Activated CD8-positive, alpha-beta memory T cell treated with anti-CD3 and anti-CD28 coated beads for 1 hour (primary cell): ENCODE measurements around the gene NOP53.
"Not testable (repeated sequence)": the region's sequence is repeated elsewhere in the genome, so short reads cannot be mapped to it uniquely, and the experiment has no call there.

Source experiments
- DNase-seq, 2 donors: peaks; one replicate each; pipeline ENCODE4 v3.0.0-alpha.2; 2020; ENCODE audit warnings: low read depth in 1 of 2; ENCODE audit errors: extremely low read depth in 1 of 2

Gene NOP53

DNA sequence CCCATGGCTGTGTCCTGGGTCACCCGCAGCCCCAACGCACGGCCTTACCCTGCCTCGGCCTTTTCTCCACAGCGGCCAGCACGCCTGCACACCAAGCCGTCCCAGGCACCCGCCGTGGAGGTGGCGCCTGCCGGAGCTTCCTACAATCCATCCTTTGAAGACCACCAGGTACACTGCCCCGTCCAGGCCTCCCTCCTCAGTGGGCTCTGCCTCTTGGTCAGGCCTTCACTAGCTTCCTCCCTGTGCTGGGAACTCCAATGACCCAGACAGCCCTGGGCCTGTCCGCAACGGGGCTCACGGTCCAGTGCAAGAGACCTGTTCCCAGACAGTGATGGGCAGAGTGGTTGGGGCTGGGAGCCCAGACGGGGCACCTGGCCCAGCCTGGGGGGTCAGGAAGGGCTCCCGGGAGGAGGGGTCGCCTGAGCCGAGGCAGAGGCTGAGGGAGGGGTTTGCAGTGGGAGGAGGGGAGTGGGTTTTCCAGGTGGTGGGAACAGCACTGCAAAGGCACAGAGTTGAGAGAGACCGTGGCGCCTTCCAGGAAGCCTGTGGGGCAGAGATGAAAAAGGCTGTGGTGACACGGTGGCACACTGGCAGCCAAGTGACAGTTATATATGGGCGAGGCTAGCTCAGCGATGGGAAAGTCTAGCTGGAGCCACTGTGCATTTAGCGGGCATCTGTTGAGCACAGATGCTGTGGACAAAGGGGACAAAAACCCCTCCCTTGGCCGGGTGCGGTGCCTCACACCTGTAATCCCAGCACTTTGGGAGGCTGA lies 7.3 kb downstream of the NOP53 start:
- no peak for DNase-seq

- DNase-seq: no peak
These were observed 9.1 kb downstream of the NOP53 start for GRCh38 chr19:47754206-47755064.

DNA sequence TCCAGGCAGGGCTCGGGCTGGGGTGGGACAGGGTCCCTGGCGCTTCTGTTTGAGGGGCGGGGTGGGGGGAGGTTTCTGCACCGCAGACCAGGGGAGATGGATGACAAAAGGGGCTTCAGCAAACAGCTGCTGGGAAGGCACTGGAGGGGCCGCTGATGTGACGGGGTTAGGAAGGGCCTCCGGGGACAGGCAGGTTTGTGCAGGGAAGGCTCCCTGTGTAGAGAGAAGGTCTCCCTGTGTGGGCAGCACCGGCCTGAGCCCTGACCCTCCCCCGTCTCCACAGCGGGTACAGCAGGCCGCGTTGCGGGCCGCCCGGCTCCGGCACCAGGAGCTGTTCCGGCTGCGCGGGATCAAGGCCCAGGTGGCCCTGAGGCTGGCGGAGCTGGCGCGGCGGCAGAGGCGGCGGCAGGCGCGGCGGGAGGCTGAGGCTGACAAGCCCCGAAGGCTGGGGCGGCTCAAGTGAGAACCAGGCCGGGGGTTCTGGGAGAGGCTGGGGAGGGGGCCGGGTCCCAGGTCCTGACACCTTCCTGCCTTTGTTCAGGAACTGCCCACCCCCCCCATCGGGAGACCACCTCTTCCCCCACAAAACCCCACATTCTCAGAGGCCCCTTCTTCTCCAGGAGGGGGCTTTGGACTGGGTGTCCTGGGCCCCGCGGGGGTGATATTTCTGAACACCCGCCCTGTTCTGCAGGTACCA lies 9.9 kb downstream of the NOP53 start:
- no peak for DNase-seq

DNA sequence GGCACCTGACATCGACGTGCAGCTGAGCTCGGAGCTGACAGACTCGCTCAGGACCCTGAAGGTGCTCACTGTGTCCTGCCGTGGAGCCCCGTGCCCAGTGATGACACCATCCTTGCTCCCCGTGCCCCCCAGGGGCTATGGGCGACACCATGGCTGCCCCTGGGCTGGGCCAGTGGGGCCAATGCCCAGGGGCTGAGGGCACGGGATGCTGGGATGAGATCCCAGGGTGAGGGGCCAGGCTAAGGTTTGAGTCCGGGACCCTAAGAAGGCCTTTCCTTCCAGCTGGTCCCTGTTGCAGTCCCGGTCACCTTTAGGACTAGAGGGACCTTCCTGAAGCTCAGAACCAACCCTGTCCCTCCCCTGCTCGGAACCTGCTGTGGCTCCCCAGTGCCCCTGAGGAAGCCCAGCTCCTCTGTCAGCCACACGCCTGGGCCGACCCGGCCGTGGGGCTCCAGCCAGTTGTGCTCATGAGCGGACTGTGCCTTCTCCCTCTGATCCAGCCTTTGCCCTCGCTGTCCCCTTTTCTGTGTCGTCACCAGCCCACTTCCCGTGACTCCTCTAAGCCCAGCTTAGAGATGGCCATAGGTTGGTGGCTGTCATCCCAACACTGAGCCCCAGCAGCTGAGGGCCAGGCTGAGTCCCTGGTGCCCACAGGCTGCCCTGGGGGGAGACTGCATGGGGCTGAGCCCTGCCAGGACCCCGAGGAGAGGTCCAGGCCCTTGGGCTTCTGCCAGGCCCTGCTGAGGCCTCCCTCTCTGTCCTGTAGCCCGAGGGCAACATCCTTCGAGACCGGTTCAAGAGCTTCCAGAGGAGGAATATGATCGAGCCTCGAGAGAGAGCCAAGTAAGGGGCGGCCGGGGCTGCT lies 10.6 kb downstream of the NOP53 start:
- DNase-seq: no peak

DNA sequence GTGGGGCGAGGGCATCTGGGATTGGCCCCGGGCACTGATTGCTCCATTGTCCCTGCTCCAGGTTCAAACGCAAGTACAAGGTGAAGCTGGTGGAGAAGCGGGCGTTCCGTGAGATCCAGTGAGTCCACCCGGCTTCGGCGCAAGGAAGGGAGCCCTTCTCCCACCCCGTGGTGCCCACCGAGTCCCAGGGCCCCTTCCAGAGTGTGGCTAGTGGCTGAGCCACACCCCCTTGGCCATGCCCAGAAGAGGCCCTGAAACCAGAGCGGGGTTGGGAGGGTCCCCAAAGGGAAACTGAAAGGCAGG lies 11.2 kb downstream of the NOP53 start:
- no peak for DNase-seq

- DNase-seq: no peak
These were observed 11.7 kb downstream of the NOP53 start for GRCh38 chr19:47756953-47757608.

GRCh38 chr19:47757617-47758442 lies 12.5 kb downstream of the NOP53 start:
- no peak for DNase-seq

- no peak for DNase-seq
These were observed 13.1 kb downstream of the NOP53 start for GRCh38 chr19:47758443-47758804.

- DNase-seq: no peak
These were observed 15.3 kb downstream of the NOP53 start for GRCh38 chr19:47760632-47760999.

DNA sequence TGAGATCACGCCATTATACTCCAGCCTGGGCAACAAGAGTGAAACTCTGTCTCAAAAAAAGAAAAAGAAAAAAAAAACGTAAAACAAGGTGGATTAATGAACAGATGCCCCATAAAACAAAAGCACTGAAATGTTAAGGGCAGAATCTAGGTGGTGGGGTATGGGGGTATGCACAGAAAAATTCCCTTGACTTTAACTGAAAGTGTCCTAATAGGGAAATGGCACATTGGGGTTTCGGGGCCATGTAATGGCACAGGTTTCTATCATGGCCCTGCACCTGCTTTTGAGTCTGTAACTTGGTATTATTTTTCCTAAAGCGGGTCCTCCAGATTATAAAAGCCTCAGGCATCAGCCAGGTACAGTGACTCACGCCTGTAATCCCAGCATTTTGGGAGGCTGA lies 16.2 kb downstream of the NOP53 start:
- DNase-seq: no peak

DNA sequence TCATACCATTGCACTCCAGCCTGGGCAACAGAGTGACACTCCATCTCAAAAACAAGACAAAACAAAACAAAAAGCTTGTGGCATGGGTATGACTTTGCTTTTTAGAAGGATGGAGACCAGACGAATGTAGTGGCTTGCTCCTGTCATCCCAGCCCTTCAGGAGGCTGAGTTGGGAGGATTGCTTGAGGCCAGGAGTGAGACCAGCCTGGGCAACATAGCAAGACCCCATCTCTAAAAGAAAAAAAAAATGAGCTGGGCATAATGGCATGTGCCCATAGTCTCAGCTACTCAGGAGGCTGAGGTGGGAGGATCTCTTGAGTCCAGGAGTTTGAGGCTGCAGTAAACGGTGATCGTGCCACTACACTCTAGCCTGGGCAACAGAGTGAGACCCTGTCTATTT lies 16.8 kb downstream of the NOP53 start:
- no peak for DNase-seq

GRCh38 chr19:47762615-47763308 lies 17.4 kb downstream of the NOP53 start:
- no peak for DNase-seq

- DNase-seq: not testable (repeated sequence)
These were observed 19.4 kb downstream of the NOP53 start for GRCh38 chr19:47764705-47765104.

- no peak for DNase-seq
These were observed 20.4 kb downstream of the NOP53 start for GRCh38 chr19:47765523-47766358.

GRCh38 chr19:47766359-47766620 lies 20.9 kb downstream of the NOP53 start:
- no peak for DNase-seq

GRCh38 chr19:47766670-47767069 lies 21.3 kb downstream of the NOP53 start:
- no peak for DNase-seq

GRCh38 chr19:47767349-47767748 lies 22.0 kb downstream of the NOP53 start:
- no peak for DNase-seq

DNA sequence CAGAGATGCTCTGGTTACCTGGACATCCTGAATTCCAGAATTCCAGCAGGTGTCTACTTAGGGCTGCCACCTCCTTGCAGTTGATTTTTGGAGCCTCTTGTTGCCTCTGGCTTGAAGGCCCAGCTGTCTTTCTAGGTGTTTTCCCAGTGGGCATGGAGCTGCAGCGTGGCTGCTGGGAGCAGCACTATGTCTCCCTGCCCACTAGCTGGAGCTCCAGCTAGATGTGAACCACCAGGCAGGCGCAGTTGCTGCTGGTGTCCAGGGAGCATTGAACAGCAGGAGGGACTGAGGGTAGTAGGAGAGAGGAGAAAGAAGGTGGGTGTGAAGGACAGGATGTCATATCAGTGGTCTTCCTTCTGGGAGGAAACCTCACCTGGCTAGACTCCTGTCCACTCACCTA lies 23.3 kb downstream of the NOP53 start:
- DNase-seq: no peak
